K562 (cell line): ENCODE results near the gene DYRK1A. TPM values are rescaled to one million over a fixed set of nuclear protein-coding genes. Genes with fewer than 3 reads are reported as not detected.

Source experiments
- ATAC-seq: fragments of 200-7000 bp; cut with Tn5 transposase; 3 replicates; pipeline ENCODE4 v1.9.1; 2020; ENCODE audit warnings: moderate library complexity
- BruUV-seq: library from RNA; stranded (reverse); fragments of 400-500 nt; replicated peaks from 2 replicates; lab custom pipeline; 2021; lab: Mats Ljungman, UMichigan
- CTCF ChIA-PET: fragments of 300-600 bp; formaldehyde crosslinking; extraction: SDS; loops from one replicate; lab custom pipeline; 2021; ENCODE audit warnings: low intra/inter-chr PET ratio; lab: Yijun Ruan, JAX
- POLR2A ChIA-PET: fragments of 300-600, 350-650 bp; sonication (Branson Sonifier 250); formaldehyde crosslinking; extraction: SDS; loops from one replicate; lab custom pipeline; 2021; ENCODE audit warnings: antibody characterized with exemption, inconsistent platforms; lab: Yijun Ruan, JAX
- DNase-seq, 4 experiments: peaks; one replicate each; pipeline versions ENCODE4 v3.0.0 to v3.0.0-alpha.2; 2011 to 2018; ENCODE audit warnings: low spot score in 3 of 4, mixed read lengths in 3 of 4; ENCODE audit errors: extremely low read depth in 1 of 4
- FAIRE-seq: peaks from 2 replicates; lab custom pipeline; 2011; peaks lifted over from hg19 to GRCh38; lab: Jason Lieb, UNC
- H2AFZ ChIP-seq: 2 replicates; pipeline ENCODE4 v1.6.0; 2011; ENCODE audit warnings: low read depth, low read length, control low read depth, inconsistent platforms
- H3K27ac ChIP-seq: fragments of 200-600 bp; 3 replicates; pipeline ENCODE4 v1.8.0; 2011; ENCODE audit warnings: low read depth, mild to moderate bottlenecking, control low read depth, inconsistent platforms, low read length, moderate library complexity, mixed read lengths; ENCODE audit errors: extremely low read depth
- H3K27me3 ChIP-seq, 2 experiments: fragments of 300-600 bp in 1 of 2; 2 replicates in 1 of 2; 3 replicates in 1 of 2; pipeline versions ENCODE4 v1.6.0 to v1.8.0; 2011; ENCODE audit warnings: inconsistent platforms in 2 of 2, low read length in 2 of 2, mild to moderate bottlenecking in 1 of 2, mixed read lengths in 1 of 2, moderate library complexity in 1 of 2; ENCODE audit not compliant: control insufficient read depth in 2 of 2, insufficient read depth in 2 of 2
- H3K36me3 ChIP-seq: fragments of 300-600 bp; 3 replicates; pipeline ENCODE4 v1.8.0; 2011; ENCODE audit warnings: mild to moderate bottlenecking, low read length, inconsistent platforms; ENCODE audit not compliant: control insufficient read depth, insufficient read depth
- H3K4me1 ChIP-seq, 2 experiments: fragments of 200-600 bp in 1 of 2; replicated peaks in 1 of 2; 2 replicates in 1 of 2; 3 replicates in 1 of 2; pipeline versions ENCODE4 v1.5.1 to v1.8.0; 2011; ENCODE audit warnings: inconsistent platforms in 2 of 2, low read length in 2 of 2, mild to moderate bottlenecking in 1 of 2, mixed read lengths in 1 of 2, moderate library complexity in 1 of 2; ENCODE audit not compliant: control insufficient read depth in 2 of 2, insufficient read depth in 2 of 2
- H3K4me2 ChIP-seq: 2 replicates; pipeline ENCODE4 v1.6.1; 2011; ENCODE audit warnings: low read length, control low read depth, inconsistent platforms, mixed read lengths; ENCODE audit not compliant: insufficient read depth
- H3K4me3 ChIP-seq: fragments of 200-600 bp; sonication (generic), shearing (Covaris generic); 2 replicates; pipeline ENCODE4 v1.5.1; 2016; ENCODE audit warnings: control low read depth, inconsistent platforms
- H3K79me2 ChIP-seq: fragments of 200-600 bp; 3 replicates; pipeline ENCODE4 v1.8.0; 2011; ENCODE audit warnings: low read length, inconsistent platforms; ENCODE audit not compliant: control insufficient read depth, insufficient read depth
- H3K9ac ChIP-seq, 2 experiments: 2 replicates each; pipeline versions ENCODE4 v1.6.0 to v1.6.1; 2011; ENCODE audit warnings: low read depth in 2 of 2, low read length in 2 of 2, control low read depth in 1 of 2, inconsistent platforms in 1 of 2, mild to moderate bottlenecking in 1 of 2, mixed read lengths in 1 of 2; ENCODE audit not compliant: insufficient read depth in 1 of 2
- H3K9me1 ChIP-seq: one replicate; pipeline ENCODE4 v1.6.0; 2011; ENCODE audit warnings: inconsistent platforms, mild to moderate bottlenecking, low read length, moderate library complexity; ENCODE audit not compliant: control insufficient read depth, insufficient read depth
- H3K9me3 ChIP-seq: replicated peaks from 2 replicates; pipeline ENCODE4 v1.5.1; 2011; ENCODE audit warnings: low read depth, low read length, inconsistent platforms; ENCODE audit not compliant: control insufficient read depth, insufficient read depth
- H4K20me1 ChIP-seq: replicated peaks from 2 replicates; pipeline ENCODE4 v1.6.1; 2011; ENCODE audit warnings: low read length, inconsistent platforms, mixed read lengths; ENCODE audit not compliant: control insufficient read depth, insufficient read depth
- BCOR ChIP-seq: fragments of 450-650 bp; IDR thresholded peaks from 2 replicates; pipeline ENCODE4 v1.6.1; 2016
- CC2D1A ChIP-seq: fragments of 450-650 bp; IDR thresholded peaks from 2 replicates; pipeline ENCODE4 v1.6.1; 2017; ENCODE audit warnings: mild to moderate bottlenecking
- DIDO1 ChIP-seq: fragments of 450-650 bp; IDR thresholded peaks from 2 replicates; pipeline ENCODE4 v1.6.1; 2016; ENCODE audit warnings: low read depth, missing biosample characterization, missing genetic modification characterization
- DMBX1 ChIP-seq: fragments of 250-450 bp; sonication (Bioruptor Pico); IDR thresholded peaks from 2 replicates; pipeline ENCODE4 v1.8.0; 2022; ENCODE audit warnings: inconsistent platforms, mild to moderate bottlenecking, moderate library complexity, borderline replicate concordance
- HNRNPUL1 ChIP-seq: fragments of 200-400 bp; formaldehyde crosslinking; IDR thresholded peaks from 2 replicates; pipeline ENCODE4 v1.6.1; 2017; ENCODE audit warnings: low read length
- MAX ChIP-seq: sonication (generic); formaldehyde crosslinking; IDR thresholded peaks from 2 replicates; pipeline ENCODE4 v1.9.0; 2022; ENCODE audit warnings: mild to moderate bottlenecking, missing genetic modification reagents
- MIER1 ChIP-seq: fragments of 450-650 bp; IDR thresholded peaks from 2 replicates; pipeline ENCODE4 v1.6.1; 2016; ENCODE audit warnings: antibody characterized with exemption, mild to moderate bottlenecking, low read depth
- MTA3 ChIP-seq: fragments of 450-650 bp; formaldehyde crosslinking; IDR thresholded peaks from 2 replicates; pipeline ENCODE4 v1.6.1; 2017; ENCODE audit warnings: mild to moderate bottlenecking, borderline replicate concordance
- MTF1 ChIP-seq: fragments of 250-450 bp; sonication (Bioruptor Pico); IDR thresholded peaks from 2 replicates; pipeline ENCODE4 v1.9.0; 2021; ENCODE audit warnings: moderate library complexity, mild to moderate bottlenecking, inconsistent platforms, borderline replicate concordance
- SETDB1 ChIP-seq: IDR thresholded peaks from one replicate; pipeline ENCODE4 v1.6.1; 2012; ENCODE audit warnings: low read length, control low read depth, inconsistent platforms
- SFPQ ChIP-seq: fragments of 200-400 bp; formaldehyde crosslinking; IDR thresholded peaks from 2 replicates; pipeline ENCODE4 v1.6.1; 2017; ENCODE audit warnings: mild to moderate bottlenecking, low read depth, low read length, moderate library complexity
- TARDBP ChIP-seq: fragments of 450-650 bp; IDR thresholded peaks from 2 replicates; pipeline ENCODE4 v1.6.1; 2016
- THRA ChIP-seq: fragments of 450-650 bp; IDR thresholded peaks from 2 replicates; pipeline ENCODE4 v1.6.1; 2017; ENCODE audit warnings: mild to moderate bottlenecking, moderate library complexity
- ZBTB17 ChIP-seq: fragments of 450-650 bp; formaldehyde crosslinking; IDR thresholded peaks from 2 replicates; pipeline ENCODE4 v1.4.0; 2020; ENCODE audit warnings: mild to moderate bottlenecking
- ZKSCAN1 ChIP-seq: fragments of 150-350 bp; IDR thresholded peaks from 2 replicates; pipeline ENCODE4 v1.6.1; 2016; ENCODE audit warnings: low read depth, low read length
- ZNF140 ChIP-seq: fragments of 250-450 bp; sonication (Bioruptor Pico); IDR thresholded peaks from 2 replicates; pipeline ENCODE4 v1.8.0; 2021; ENCODE audit warnings: moderate library complexity, mild to moderate bottlenecking, inconsistent platforms
- ZNF146 ChIP-seq: IDR thresholded peaks from one replicate; pipeline ENCODE4 v1.6.1; 2018; ENCODE audit warnings: missing compliant biosample characterization; ENCODE audit not compliant: unreplicated experiment
- ZNF583 ChIP-seq: fragments of 250-450 bp; sonication (Bioruptor Pico); IDR thresholded peaks from 2 replicates; pipeline ENCODE4 v1.4.0; 2020
- WGBS: fragments of 100-300 bp; shearing (Covaris generic); methylation state at CpG from one replicate; pipeline ENCODE4 v1.1.6; 2016; ENCODE audit warnings: low coverage, mixed read lengths; ENCODE audit not compliant: insufficient coverage; ENCODE audit errors: missing lambda C conversion rate; 5-methylcytosine and 5-hydroxymethylcytosine counted together
- in situ Hi-C: fragments of 300-500 bp; cut with MboI; formaldehyde crosslinking; loops from 4 replicates; pipeline ENCODE4 v1.15.0; 2018; ENCODE audit warnings: inconsistent platforms, mixed read lengths
- intact Hi-C: fragments of 100-400 bp; cut with micrococcal nuclease; formaldehyde crosslinking; loops from 2 replicates; pipeline ENCODE4 v1.14.2; 2022
- polyA plus RNA-seq, 8 experiments: library from polyadenylated mRNA; depleted of rRNA in 4 of 8; stranded (reverse) in 5 of 8; unstranded in 3 of 8; fragments of >200 nt; fragmentation: Nextera tagmentation in 2 of 8; fragmentation: Illumina TruSeq in 1 of 8; extraction: Ambion mirVana in 2 of 8; extraction: Trizol in 1 of 8; gene quantifications; 2 replicates each; pipeline versions ENCODE4 v1.2.1 to v1.2.3, GENCODE V29; 2011 to 2014; ENCODE audit warnings: inconsistent platforms in 1 of 8, missing spikeins in 1 of 8
- total RNA-seq, 7 experiments: library from RNA; depleted of rRNA in 6 of 7; stranded (reverse); fragments of >200 nt in 6 of 7; fragmentation: Illumina TruSeq in 2 of 7; extraction: Trizol in 2 of 7; gene quantifications; 2 replicates each; pipeline versions ENCODE4 v1.2.1 to v1.2.3, GENCODE V29; 2011 to 2021; ENCODE audit warnings: low replicate concordance in 1 of 7

The DYRK1A gene
- total and polyA plus RNA-seq, 9 of the 15 experiments (the other 6 are each of a cell fraction or from before 2014, with no cell fraction given), result 3.7 to 64.8 (median 42.3) TPM

- no peak for TF ChIP-seq SFPQ
- no peak for TF ChIP-seq ZKSCAN1
- TF ChIP-seq CC2D1A, result no peak
- TF ChIP-seq MTF1, result 0 out of 2 replicates have a peak, but pooled peaks have one; percentile 13
- TF ChIP-seq ZBTB17, result 0 out of 2 replicates have a peak, but pooled peaks have one; percentile 33
- no peak for TF ChIP-seq HNRNPUL1
- TF ChIP-seq ZNF583 (CRISPR knock-in tag), result peak; percentile 46; the same call in 1 of the 2 replicates
- TF ChIP-seq DMBX1 (CRISPR knock-in tag), result peak; percentile 80; the same call in 1 of the 2 replicates
Observed at GRCh38 chr21:37537391-37537996, 170.9 kb downstream of the DYRK1A start (continued).

GRCh38 chr21:37538971-37539590, 172.5 kb downstream of the DYRK1A start:
- no peaks in the 10 kb centered on the region for H3K27me3 ChIP-seq
- FAIRE-seq, result no peak
- no peak for TF ChIP-seq TARDBP
- 0 out of 2 replicates have a peak, but pooled peaks have one; percentile 28 for TF ChIP-seq ZNF140 (CRISPR knock-in tag)
- no peak for TF ChIP-seq MTA3
- peak; percentile 50 for TF ChIP-seq ZNF146
- no peak for TF ChIP-seq MAX (CRISPR knock-in tag)
- no peak for TF ChIP-seq MIER1
- TF ChIP-seq BCOR, result 0 out of 2 replicates have a peak, but pooled peaks have one; percentile 14
- TF ChIP-seq THRA, result no peak
- no peak for TF ChIP-seq SETDB1
- no peak for TF ChIP-seq DIDO1 (tag)
- H2AFZ ChIP-seq, result no peak overlapping the region; the same call in 1 of the 2 replicates
- intact Hi-C loops, result no loop called here
- peaks cover 10% of the 10 kb centered on the region for H3K9me3 ChIP-seq
- no peak for DNase-seq
- POLR2A ChIA-PET, result interaction anchor here (0.7 to 1.2 kb wide), 2 partner anchors 8 to 16 kb away, joined by 3 read pairs; no protein-coding TSS in a partner anchor
- no TSS peak for BruUV-seq
- 47% methylated on average over 5 of the region's 5 CpGs for WGBS
- peaks cover 5 to 7% of the 10 kb centered on the region in 2 experiments for H3K4me1 ChIP-seq
- H3K79me2 ChIP-seq, result no peaks in the 10 kb centered on the region
- no peak overlapping the region for H3K4me2 ChIP-seq
- H4K20me1 ChIP-seq, result no peaks in the 10 kb centered on the region
- CTCF ChIA-PET, result no interaction called here
- no peaks in the 10 kb centered on the region for H3K9me1 ChIP-seq
- in situ Hi-C loops, result no loop called here
- no peak for ATAC-seq
- no peak overlapping the region for H3K4me3 ChIP-seq
- no peak overlapping the region for H3K27ac ChIP-seq
- H3K9ac ChIP-seq, result no peak overlapping the region
- H3K36me3 ChIP-seq, result no peaks in the 10 kb centered on the region
